B cell (primary cell): ENCODE measurements around the gene JMJD8. TPM values are rescaled to one million over a fixed set of nuclear protein-coding genes. Genes with fewer than 3 reads are reported as not detected.

Experiments used
- ATAC-seq: fragments of 200-7000 bp; cut with Tn5 transposase; one replicate; pipeline ENCODE4 v1.10.0; 2021; ENCODE audit warnings: low read depth, mild to moderate bottlenecking, moderate number of reproducible peaks, moderate library complexity
- CTCF ChIA-PET: fragments of 350-600 bp; sonication (Branson Sonifier 250); formaldehyde crosslinking; loops from one replicate; lab custom pipeline; 2021; ENCODE audit warnings: antibody characterized with exemption, inconsistent platforms; lab: Charles Lee
- POLR2A ChIA-PET: fragments of 350-600 bp; sonication (Branson Sonifier 250); formaldehyde crosslinking; loops from one replicate; lab custom pipeline; 2021; ENCODE audit warnings: antibody characterized with exemption; lab: Charles Lee
- DNase-seq: peaks from one replicate; pipeline ENCODE4 v3.0.0; 2013
- H2AFZ ChIP-seq: 2 replicates; pipeline ENCODE4 v1.6.1; 2012; ENCODE audit warnings: mild to moderate bottlenecking, low read depth, low read length; ENCODE audit not compliant: insufficient read depth, poor library complexity, severe bottlenecking
- H3K27ac ChIP-seq, 2 donors: 1 replicate in 1 of 2; 2 replicates in 1 of 2; pipeline ENCODE4 v1.5.1; 2012 to 2013; ENCODE audit warnings: low read length in 2 of 2, mild to moderate bottlenecking in 2 of 2, moderate library complexity in 1 of 2
- H3K27me3 ChIP-seq, 4 experiments: fragments of 200-600 bp in 1 of 4; sonication (generic) in 1 of 4; replicated peaks in 1 of 4; 1 replicate in 2 of 4; 2 replicates in 2 of 4; pipeline versions ENCODE4 v1.6.1 to v1.7.0; 2013 to 2016; ENCODE audit warnings: low read length in 3 of 4, mild to moderate bottlenecking in 2 of 4, mixed read lengths in 1 of 4, moderate library complexity in 1 of 4; ENCODE audit not compliant: insufficient read depth in 4 of 4, control insufficient read depth in 3 of 4; ENCODE audit errors: control extremely low read depth in 1 of 4
- H3K36me3 ChIP-seq, 2 experiments: replicated peaks in 1 of 2; 1 replicate in 1 of 2; 2 replicates in 1 of 2; pipeline versions ENCODE4 v1.6.1 to v1.7.1; 2013; ENCODE audit warnings: low read length in 1 of 2; ENCODE audit not compliant: insufficient read depth in 2 of 2, control insufficient read depth in 1 of 2; ENCODE audit errors: control extremely low read depth in 1 of 2, extremely low read depth in 1 of 2
- H3K4me1 ChIP-seq, 2 donors: fragments of 200-600 bp in 1 of 2; sonication (generic) in 1 of 2; 1 replicate in 1 of 2; 2 replicates in 1 of 2; pipeline versions ENCODE4 v1.5.1 to v1.6.1; 2013 to 2017; ENCODE audit warnings: low read length in 2 of 2; ENCODE audit not compliant: control insufficient read depth in 2 of 2, insufficient read depth in 2 of 2
- H3K4me2 ChIP-seq: replicated peaks from 2 replicates; pipeline ENCODE3; 2012; ENCODE audit warnings: mild to moderate bottlenecking, low read depth, low read length; ENCODE audit not compliant: poor library complexity, severe bottlenecking
- H3K4me3 ChIP-seq, 5 experiments: fragments of 200-600 bp in 1 of 5; sonication (generic) in 1 of 5; 1 replicate in 3 of 5; 2 replicates in 2 of 5; pipeline versions ENCODE4 v1.5.1 to v1.7.0; 2011 to 2016; ENCODE audit warnings: low read length in 4 of 5, mild to moderate bottlenecking in 4 of 5, low read depth in 2 of 5, control low read depth in 1 of 5, moderate library complexity in 1 of 5; ENCODE audit not compliant: insufficient read depth in 1 of 5; ENCODE audit errors: control extremely low read depth in 1 of 5, extremely low read depth in 1 of 5
- H3K79me2 ChIP-seq: fragments of 200-600 bp; sonication (generic); one replicate; pipeline ENCODE4 v1.6.0; 2016; ENCODE audit warnings: low read length; ENCODE audit not compliant: control insufficient read depth, insufficient read depth
- H3K9ac ChIP-seq: fragments of 200-600 bp; sonication (generic); 2 replicates; pipeline ENCODE4 v1.6.1; 2017; ENCODE audit warnings: mild to moderate bottlenecking, low read length, moderate library complexity
- H3K9me3 ChIP-seq, 3 donors: one replicate each; pipeline versions ENCODE4 v1.6.1 to v1.7.1; 2013; ENCODE audit warnings: low read length in 2 of 3; ENCODE audit not compliant: control insufficient read depth in 2 of 3, insufficient read depth in 1 of 3; ENCODE audit errors: control extremely low read depth in 1 of 3
- H4K20me1 ChIP-seq: 2 replicates; pipeline ENCODE4 v1.6.0; 2012; ENCODE audit warnings: mild to moderate bottlenecking, low read length; ENCODE audit not compliant: insufficient read depth, control insufficient read depth, poor library complexity, severe bottlenecking
- H3K27ac Mint-ChIP-seq: one replicate; pipeline ENCODE4 v1.8.0; 2021; ENCODE audit warnings: mixed read lengths
- H3K27me3 Mint-ChIP-seq: one replicate; pipeline ENCODE4 v1.8.0; 2021; ENCODE audit warnings: mixed read lengths
- H3K4me1 Mint-ChIP-seq: one replicate; pipeline ENCODE4 v1.8.0; 2021; ENCODE audit warnings: mixed read lengths
- H3K4me3 Mint-ChIP-seq: one replicate; pipeline ENCODE4 v1.8.0; 2021; ENCODE audit warnings: mixed read lengths
- H3K9me3 Mint-ChIP-seq: one replicate; pipeline ENCODE4 v1.8.0; 2022; ENCODE audit warnings: mixed read lengths; ENCODE audit not compliant: insufficient read depth
- EZH2 ChIP-seq: IDR thresholded peaks from 2 replicates; pipeline ENCODE4 v1.6.1; 2012; ENCODE audit warnings: borderline replicate concordance, low read depth, mild to moderate bottlenecking, moderate library complexity, low read length; ENCODE audit not compliant: insufficient read depth, poor library complexity, severe bottlenecking
- WGBS: methylation state at CpG from one replicate; pipeline ENCODE4 v1.1.5; 2013; ENCODE audit warnings: missing lambda C conversion rate; ENCODE audit not compliant: insufficient coverage; 5-methylcytosine and 5-hydroxymethylcytosine counted together
- intact Hi-C: fragments of 100-400 bp; cut with micrococcal nuclease; formaldehyde crosslinking; loops from one replicate; pipeline ENCODE4 v1.10.0; 2022
- polyA plus RNA-seq: library from polyadenylated mRNA; depleted of rRNA; stranded (reverse); fragments of >200 nt; gene quantifications from 2 replicates; pipeline ENCODE4 v1.2.3, GENCODE V29; 2012
- total RNA-seq, 2 donors: library from RNA; stranded (reverse); fragments of 120-200 nt in 1 of 2; gene quantifications; 1 replicate in 1 of 2; 2 replicates in 1 of 2; pipeline versions ENCODE4 v1.2.3 to v1.2.4, GENCODE V29; 2013 to 2022
- TF ChIP-seq, protein P1 (sequence below): fragments of 200-600 bp; IDR thresholded peaks from one replicate; pipeline ENCODE4 v1.8.0; 2022; ENCODE audit warnings: antibody characterized with exemption, mild to moderate bottlenecking

Gene JMJD8
- total and polyA plus RNA-seq, 2 donors (not counting 1 experiment from before 2014, with no cell fraction given): 46.3 to 69.3 TPM

DNA sequence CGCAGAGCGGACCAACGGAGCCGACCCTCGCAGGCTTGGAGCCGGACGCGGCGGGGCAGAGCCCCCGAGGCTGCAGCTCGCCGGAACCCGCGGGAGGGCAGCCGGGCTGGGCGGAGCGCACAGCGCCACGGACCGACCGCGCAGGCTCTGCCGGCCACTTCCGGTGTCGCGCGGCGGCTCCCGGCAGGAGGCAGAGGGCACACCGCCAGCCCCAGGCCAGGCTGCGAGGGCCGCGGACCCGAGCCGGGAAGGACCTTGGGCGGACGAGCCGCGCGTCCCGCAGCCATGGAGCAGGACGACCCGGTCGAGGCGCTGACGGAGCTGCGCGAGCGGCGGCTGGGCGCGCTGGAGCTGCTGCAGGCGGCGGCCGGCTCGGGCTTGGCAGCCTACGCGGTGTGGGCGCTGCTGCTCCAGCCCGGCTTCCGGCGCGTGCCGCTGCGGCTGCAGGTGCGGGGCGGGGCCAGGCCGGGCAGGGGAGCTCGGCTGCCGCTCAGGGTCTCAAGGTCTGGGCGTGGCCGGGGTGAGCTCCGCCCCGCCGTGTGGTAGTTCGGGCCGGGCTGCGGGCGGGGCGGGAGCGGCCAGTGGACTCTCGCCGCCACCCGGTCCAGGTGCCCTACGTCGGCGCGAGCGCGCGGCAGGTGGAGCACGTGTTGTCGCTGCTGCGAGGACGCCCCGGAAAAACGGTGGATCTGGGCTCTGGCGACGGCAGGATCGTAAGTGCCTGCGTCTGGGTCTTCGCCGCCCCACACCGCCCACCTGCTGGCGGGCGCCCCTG lies 37.0 kb upstream of the JMJD8 start, which contains the start of gene ANTKMT:
TSS of gene ANTKMT (plus strand) at position 157 of the 775 bp plus-strand sequence. CDS start at position 286, 129 bp downstream.
- ChIA-PET CTCF (interaction anchor here (1.0 to 3.8 kb wide), 5 partner anchors 9 to 64 kb away, joined by 3 to 26 read pairs (median 9); partner anchors contain the start of genes CIAO3 and JMJD8), POLR2A (interaction anchor here (1.0 to 1.9 kb wide), 4 partner anchors 14 to 37 kb away, joined by 3 to 5 read pairs (median 4); partner anchors contain the start of genes JMJD8 and WDR24)
- peak within 1 kb of the TSS; percentile 34 to 76 (median 73) for H3K4me3 ChIP-seq
- H2AFZ ChIP-seq: peak within 1 kb of the TSS; percentile 77
- ATAC-seq (peak; percentile 86), DNase-seq (peak; percentile 92)
- 5% methylated on average over 106 of the region's 106 CpGs for WGBS
- peaks cover 0 to 6% (median 3%) of the 10 kb centered on the region in 4 experiments for H3K27me3 ChIP-seq
- no peaks in the 10 kb centered on the region for H3K36me3 ChIP-seq
- H3K9ac ChIP-seq: peak within 1 kb of the TSS; percentile 77
- H3K79me2 ChIP-seq: no peaks in the 10 kb centered on the region
- Mint-ChIP-seq H3K27ac (peak within 1 kb of the TSS; percentile 80), H3K4me1 (peaks cover 21% of the 10 kb centered on the region), H3K4me3 (peak within 1 kb of the TSS; percentile 84), H3K27me3 (no peaks in the 10 kb centered on the region), H3K9me3 (no peaks in the 10 kb centered on the region)
- H3K4me1 ChIP-seq: peaks cover 21 to 38% of the 10 kb centered on the region in 2 donors
- TF ChIP-seq, protein P1, sequence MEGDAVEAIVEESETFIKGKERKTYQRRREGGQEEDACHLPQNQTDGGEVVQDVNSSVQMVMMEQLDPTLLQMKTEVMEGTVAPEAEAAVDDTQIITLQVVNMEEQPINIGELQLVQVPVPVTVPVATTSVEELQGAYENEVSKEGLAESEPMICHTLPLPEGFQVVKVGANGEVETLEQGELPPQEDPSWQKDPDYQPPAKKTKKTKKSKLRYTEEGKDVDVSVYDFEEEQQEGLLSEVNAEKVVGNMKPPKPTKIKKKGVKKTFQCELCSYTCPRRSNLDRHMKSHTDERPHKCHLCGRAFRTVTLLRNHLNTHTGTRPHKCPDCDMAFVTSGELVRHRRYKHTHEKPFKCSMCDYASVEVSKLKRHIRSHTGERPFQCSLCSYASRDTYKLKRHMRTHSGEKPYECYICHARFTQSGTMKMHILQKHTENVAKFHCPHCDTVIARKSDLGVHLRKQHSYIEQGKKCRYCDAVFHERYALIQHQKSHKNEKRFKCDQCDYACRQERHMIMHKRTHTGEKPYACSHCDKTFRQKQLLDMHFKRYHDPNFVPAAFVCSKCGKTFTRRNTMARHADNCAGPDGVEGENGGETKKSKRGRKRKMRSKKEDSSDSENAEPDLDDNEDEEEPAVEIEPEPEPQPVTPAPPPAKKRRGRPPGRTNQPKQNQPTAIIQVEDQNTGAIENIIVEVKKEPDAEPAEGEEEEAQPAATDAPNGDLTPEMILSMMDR: no peak
- TF ChIP-seq EZH2: no peak
- peaks cover 23% of the 10 kb centered on the region for H4K20me1 ChIP-seq
- H3K27ac ChIP-seq: peak within 1 kb of the TSS; percentile 54 to 86
- peaks cover 0 to 8% (median 0%) of the 10 kb centered on the region in 3 donors for H3K9me3 ChIP-seq
- intact Hi-C loops: loop anchor here (5.0 kb wide), 1 partner anchor 39 kb away; the partner anchor contains the start of genes JMJD8 and STUB1
- peak within 1 kb of the TSS; percentile 98 for H3K4me2 ChIP-seq
